HuH-7 (cell line): ENCODE data around the gene IFI44L.
A peak's percentile ranks its signal among the peaks of the same experiment; 100 is the strongest.

ENCODE experiments used
- DNase-seq: peaks from one replicate; pipeline ENCODE4 v3.0.0; 2011; ENCODE audit warnings: low spot score

The IFI44L gene

GRCh38 chr1:78619803-78620579 lies at the start of gene IFI44L:
Gene IFI44L (plus strand): TSS chr1:78620448. CDS start chr1:78627916, 7,468 bp downstream.
- DNase-seq, result no peak

DNA sequence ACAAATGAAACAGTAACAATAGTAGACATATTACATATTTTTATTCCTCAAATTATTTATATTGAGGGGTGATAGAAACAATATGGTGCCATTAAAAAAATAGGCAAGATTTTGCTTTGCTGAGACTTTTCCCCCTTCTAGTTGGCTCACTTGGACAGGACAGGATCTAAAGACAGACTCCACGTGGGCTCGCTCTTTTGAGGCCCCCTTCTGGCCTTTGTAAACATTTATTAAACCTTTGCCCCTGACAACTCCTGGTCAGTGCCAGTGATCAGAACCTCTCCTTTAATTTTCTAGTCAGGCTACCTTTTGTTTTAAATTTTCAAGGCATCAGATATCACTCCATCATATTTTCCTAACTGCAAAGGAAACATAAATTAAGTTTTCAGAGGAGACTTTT lies 49.7 kb upstream of the IFI44L start:
- DNase-seq, result peak; percentile 1

DNA sequence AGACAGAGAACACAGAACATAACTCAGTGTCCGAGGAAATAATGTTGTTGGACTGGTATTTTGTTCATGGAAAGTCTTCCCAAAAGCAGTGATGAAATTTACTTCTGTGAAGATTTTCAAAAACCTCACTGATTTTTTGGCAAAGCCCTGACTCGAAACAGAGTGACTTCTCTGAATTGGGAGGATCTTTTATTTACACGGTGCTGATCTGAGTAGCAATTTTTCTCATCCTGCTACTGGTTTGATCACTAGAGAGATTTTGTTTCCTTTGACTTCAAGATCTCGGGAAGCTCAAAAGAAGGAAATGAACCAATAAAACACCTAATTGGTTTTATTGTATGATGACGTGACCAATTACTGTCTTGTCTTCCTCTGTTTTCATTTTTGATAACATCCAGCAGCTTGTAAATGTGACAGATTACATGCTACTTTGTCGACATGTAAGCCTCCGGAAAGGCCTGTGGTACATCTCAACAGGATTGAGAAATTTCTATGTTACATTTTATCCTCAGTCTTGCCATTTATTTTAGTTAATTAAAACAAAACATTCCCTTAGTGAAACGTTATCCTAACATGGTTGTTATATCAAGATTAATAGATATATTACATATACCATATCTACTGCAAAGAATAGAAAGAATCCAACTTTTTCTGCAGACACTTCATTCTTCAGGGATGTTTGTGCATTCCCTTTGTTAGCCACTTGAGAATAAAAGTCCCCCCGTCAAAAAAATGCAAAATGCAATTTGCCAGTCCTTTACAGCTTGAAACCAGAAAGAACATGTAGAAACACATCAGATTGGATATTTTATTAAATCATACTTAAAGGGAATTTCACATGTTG lies 42.8 kb upstream of the IFI44L start:
- DNase-seq, result no peak

DNA sequence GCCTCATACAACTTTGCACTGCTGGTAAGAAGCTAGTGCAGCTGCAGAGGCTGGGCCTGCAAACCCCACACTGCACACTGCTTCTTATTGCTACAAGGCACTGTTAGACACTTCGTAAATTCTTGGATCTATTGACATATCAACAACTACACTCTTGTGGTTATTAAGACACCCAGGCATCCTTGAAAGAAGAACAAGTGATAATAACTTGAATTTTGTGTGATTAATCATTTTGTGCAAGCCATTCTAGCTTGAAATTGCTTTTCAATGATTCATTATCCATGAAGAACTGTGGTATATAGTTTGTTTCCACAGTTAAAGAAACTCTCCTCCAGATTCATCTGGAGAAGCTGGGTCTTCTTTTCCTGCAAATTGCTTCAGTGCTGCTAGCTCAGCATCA lies 33.7 kb upstream of the IFI44L start:
- no peak for DNase-seq

DNA sequence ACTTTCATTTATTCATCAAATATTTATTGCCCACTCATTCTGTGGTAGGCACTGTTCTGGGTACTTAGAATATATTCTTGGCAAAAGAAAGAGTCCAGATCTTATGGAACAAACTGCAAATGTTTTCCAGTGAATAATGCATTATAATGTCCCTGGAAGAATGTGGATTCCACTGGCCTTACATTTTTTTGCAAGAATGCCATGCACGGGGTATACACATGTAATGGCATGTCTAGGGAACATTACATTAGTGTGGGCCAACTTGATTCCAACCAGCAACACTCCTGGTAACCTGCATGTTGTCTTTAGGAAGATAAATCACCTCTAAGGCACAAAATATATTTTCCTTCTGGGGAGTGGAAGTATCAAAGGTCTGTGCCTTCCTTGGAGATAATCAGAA lies 33.0 kb upstream of the IFI44L start:
- DNase-seq, result no peak

- DNase-seq, result no peak
These were observed 28.3 kb upstream of the IFI44L start for GRCh38 chr1:78591971-78592370.

DNA sequence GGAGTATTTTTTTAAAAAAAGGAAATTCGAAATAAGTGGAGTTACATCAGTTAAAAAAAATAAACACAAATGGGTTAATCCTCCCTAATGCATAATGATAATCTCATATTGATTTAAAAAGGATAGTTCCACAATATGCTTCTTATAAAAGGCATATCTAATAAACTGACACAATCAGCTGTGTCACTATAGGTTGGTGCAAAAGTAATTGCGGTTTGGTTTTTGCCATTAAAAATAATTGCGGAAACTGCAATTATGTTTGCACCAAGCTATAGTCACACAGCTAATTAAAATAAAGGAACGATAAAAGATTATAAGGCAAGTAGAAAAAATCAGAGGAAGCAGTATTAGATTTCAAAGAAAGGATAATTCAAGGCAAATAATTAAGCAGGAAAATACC lies 21.0 kb upstream of the IFI44L start:
- DNase-seq, result no peak

DNA sequence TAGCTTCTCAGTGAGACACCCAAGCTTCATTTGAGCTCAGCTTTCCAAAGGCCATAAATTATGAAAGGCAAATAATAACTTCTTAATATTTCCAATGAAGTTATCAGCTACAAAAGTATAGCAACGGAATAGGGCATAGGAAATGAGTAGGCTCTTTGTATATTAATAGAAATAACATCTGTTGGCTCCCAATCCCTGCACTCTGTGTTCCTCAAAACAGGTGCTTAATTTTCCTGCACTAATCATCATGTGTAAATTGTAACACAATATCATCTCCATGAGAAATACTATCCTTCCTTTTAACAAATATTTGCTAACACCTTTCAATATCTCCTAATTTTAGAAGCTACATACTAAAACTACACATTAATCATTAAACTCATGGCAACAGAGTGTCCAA lies 19.2 kb upstream of the IFI44L start:
- DNase-seq, result no peak

DNA sequence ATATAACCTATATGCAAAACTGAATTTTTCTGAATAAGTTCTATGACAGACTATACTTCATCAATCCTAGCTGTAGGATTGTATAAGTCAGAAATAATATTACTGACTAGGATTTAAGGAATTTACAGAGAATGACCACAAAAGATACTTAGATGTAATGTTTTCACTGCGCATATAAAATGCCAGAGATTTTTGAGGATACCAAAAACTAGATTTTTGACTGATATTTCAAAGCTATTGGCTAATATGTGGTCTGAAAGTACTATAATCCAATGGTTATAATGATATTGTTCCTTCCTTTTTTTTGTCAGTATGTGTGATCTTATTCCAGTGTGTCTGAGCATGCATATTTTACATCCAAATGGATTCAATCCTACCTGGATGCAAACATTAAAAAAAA lies 17.0 kb upstream of the IFI44L start:
- no peak for DNase-seq

DNA sequence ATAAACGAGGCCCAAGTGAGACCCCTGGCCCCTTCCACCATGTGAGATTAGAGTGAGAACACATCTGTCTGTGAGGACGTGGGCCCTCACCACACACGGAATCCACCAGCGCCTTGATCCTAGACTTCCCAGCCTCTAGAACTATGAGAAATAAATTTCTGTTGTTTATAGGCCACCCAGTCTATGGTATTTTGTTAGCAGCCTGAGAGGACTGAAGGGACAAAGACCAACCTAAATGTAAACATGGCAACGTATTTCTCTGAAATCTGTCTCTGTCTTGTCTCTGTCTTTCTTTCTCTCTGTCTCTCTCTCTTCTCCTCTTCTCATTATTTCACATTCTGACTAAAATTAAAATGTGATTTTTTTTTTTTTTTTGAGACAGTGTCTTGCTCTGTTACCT lies 15.6 kb upstream of the IFI44L start:
- no peak for DNase-seq

GRCh38 chr1:78606274-78606673 lies 14.0 kb upstream of the IFI44L start:
- DNase-seq, result no peak

- peak; percentile 3 for DNase-seq
These were observed 12.8 kb upstream of the IFI44L start for GRCh38 chr1:78607334-78607927.

GRCh38 chr1:78607944-78608343 lies 12.3 kb upstream of the IFI44L start:
- peak; percentile 6 for DNase-seq

- DNase-seq, result peak; percentile 23
These were observed 2.6 kb upstream of the IFI44L start for GRCh38 chr1:78617615-78618026.

DNA sequence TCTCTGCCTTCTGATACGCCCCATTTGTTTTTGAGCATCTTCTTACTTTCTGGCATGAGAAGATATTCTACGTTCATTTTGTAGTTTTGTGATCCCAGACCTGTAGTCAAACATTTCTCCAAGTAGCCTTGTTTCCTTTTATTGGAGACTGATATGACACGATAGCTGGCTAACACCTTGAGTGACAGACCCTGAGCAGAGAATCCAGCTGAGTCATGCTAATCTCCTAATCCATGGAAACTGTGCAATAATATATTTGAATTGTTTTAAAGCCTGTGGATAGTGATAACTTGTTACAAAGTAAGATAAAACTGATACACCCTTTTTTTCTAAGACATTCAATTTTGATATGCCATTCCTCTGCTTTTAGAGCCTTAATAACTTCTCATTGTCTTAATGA lies 1.2 kb upstream of the IFI44L start:
- no peak for DNase-seq

- DNase-seq, result no peak
These were observed 824 bp upstream of the IFI44L start for GRCh38 chr1:78619446-78619802.

DNA sequence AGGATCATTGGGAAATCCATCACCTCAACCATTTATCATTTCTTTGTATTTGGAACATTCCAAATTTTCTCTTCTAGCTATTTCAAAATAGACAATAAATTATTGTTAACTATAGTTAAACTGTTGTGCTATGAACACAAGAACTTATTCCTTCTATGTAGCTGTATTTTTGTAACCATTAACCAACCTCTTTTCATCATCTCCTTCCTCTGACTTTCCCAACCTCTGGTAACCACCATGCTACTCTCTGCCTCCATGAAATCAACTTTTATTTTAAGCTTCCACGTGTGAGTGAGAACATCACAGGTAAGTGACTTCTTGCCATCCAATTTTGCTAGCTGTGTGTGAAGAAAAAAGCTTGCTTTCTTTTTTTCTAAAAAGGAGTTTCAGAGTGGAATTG lies 418 bp downstream of the IFI44L start:
- no peak for DNase-seq

GRCh38 chr1:78622548-78622947 lies 2.3 kb downstream of the IFI44L start:
- DNase-seq, result no peak

GRCh38 chr1:78624035-78624434 lies 3.8 kb downstream of the IFI44L start:
- no peak for DNase-seq

- DNase-seq, result no peak
These were observed 7.1 kb downstream of the IFI44L start for GRCh38 chr1:78627321-78627720.

- no peak for DNase-seq
These were observed 10.4 kb downstream of the IFI44L start for GRCh38 chr1:78630600-78630999.

DNA sequence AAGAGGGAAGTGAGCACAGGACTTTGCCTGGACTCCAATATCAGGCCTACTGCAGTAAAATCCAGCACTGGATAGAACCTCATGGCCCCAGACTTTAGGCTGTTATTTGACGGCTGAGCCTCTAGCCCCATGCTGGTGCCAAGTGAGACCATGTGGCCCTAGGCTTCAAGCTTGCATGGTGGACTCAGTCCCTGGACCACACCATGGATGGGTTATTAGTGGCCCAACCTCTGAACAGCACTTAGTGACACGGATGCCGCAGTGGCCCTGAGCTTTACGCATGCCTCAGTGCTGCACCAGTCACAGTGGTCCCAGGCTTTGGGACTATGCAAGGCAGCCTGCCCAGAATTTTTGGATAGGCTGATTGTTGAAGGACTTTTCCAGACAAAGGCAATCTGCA lies 13.0 kb downstream of the IFI44L start:
- no peak for DNase-seq

DNA sequence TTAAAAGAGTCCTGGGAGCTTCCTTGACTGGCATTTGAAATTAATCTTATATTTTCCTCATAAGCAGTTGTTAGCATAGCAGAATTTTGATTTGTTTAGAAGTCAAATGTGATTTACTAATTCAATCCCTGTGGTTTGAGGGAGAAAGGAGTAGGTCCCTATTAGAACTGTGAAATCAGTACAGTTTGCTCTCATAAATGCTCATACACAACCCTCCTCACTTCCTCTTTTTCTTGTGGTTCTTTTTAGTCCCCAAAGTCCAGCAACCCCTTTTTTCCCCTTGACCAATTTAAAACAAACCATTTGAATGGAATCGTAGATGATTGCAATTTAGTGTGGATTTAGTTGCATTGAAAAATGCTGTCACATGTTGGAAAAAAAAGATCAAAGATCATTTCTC lies 20.2 kb downstream of the IFI44L start:
- no peak for DNase-seq
